Loucy (cell line): ENCODE results near the gene CCDC178.

Source experiments
- EZH2phosphoT487 ChIP-seq: fragments of 200-600 bp; IDR thresholded peaks from 2 replicates; pipeline ENCODE4 v1.6.1; 2018; ENCODE audit warnings: antibody characterized with exemption, mild to moderate bottlenecking, moderate library complexity, borderline replicate concordance
- TF ChIP-seq, protein P1 (sequence below): fragments of 200-600 bp; sonication (generic); conservative IDR thresholded peaks from 2 replicates; pipeline ENCODE4 v1.5.1; 2014; ENCODE audit warnings: mild to moderate bottlenecking, antibody characterized with exemption, low read length

DNA sequence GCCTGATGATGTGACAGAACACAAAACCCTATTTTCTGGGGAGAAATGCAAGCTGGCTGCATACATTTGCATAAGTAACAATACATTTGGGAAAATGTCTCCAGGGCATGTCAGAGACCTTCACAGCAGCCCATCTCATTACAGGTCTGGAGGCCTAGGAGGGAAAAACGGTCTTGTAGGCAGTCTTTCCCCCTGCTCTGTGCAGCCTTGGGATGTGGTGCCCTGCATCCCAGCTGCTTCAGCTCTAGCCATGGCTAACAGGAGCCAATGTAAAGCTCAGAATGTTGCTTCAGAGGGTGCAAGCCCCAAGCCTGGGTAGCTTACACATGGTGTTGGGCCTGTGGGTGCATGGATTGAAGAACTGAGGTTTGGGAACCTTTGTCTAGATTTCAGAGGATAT, 133.0 kb downstream of the CCDC178 start:
- TF ChIP-seq, protein P1, sequence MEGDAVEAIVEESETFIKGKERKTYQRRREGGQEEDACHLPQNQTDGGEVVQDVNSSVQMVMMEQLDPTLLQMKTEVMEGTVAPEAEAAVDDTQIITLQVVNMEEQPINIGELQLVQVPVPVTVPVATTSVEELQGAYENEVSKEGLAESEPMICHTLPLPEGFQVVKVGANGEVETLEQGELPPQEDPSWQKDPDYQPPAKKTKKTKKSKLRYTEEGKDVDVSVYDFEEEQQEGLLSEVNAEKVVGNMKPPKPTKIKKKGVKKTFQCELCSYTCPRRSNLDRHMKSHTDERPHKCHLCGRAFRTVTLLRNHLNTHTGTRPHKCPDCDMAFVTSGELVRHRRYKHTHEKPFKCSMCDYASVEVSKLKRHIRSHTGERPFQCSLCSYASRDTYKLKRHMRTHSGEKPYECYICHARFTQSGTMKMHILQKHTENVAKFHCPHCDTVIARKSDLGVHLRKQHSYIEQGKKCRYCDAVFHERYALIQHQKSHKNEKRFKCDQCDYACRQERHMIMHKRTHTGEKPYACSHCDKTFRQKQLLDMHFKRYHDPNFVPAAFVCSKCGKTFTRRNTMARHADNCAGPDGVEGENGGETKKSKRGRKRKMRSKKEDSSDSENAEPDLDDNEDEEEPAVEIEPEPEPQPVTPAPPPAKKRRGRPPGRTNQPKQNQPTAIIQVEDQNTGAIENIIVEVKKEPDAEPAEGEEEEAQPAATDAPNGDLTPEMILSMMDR, result no peak
- no peak for TF ChIP-seq EZH2phosphoT487
